ENCODE results near the gene DCST2. TPM values are rescaled to one million over a fixed set of nuclear protein-coding genes. Genes with fewer than 3 reads are reported as not detected.

Gene DCST2
- total RNA-seq, 1 experiment from 2014 or later: 0.61 TPM

DNA sequence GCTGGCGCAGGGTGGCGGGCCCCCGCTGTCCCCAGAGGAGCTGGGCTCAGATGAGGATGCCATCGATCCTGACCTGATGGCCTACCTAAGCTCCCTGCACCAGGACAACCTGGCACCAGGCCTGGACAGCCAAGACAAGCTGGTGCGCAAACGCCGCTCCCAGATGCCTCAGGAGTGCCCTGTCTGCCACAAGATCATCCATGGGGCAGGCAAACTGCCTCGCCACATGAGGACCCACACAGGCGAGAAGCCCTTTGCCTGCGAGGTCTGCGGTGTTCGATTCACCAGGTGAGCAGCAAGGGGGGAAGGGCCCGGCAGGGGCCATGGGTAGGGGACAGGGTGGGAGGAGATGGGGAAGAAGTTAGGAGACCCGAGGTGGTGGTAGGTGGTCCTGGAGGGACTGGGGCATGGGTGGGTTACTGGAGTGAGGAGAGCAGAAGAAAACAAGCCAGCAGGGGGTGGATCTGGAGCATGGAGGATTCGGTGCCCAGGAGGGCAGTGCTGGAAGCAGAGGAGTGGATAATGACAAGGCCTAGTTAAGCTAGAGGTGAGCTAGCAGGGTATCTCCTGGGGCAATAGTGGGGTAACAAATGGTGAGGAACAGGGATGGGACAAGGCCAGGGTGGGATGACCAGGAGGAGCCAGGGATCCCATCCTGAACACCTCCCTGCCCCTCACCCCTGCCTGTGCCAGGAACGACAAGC is 17.9 kb downstream of the DCST2 start:
- Histone ChIP-seq H3K4me1 (peaks cover 17% of the 10 kb centered on the region), H3K9me3 (no peaks in the 10 kb centered on the region), H3K27me3 (replicated peaks; ENCODE audit: control insufficient read depth, insufficient read depth, low read length) (no peaks in the 10 kb centered on the region), H3K4me3 (ENCODE audit: low read depth, low read length) (no peak overlapping the region), H3K36me3 (ENCODE audit: control insufficient read depth, insufficient read depth, low read length) (peaks cover 1% of the 10 kb centered on the region)
- peaks cover 59% of the 10 kb centered on the region for H3K36me3 Mint-ChIP-seq (ENCODE audit: insufficient read depth, unreplicated experiment)
- peak overlapping the region; percentile 62 for H3K27ac Mint-ChIP-seq (ENCODE audit: unreplicated experiment)
- ChIA-PET POLR2A (no interaction called here), CTCF (interaction anchor here (0.5 to 2.4 kb wide), 4 partner anchors 14 to 273 kb away, joined by 3 to 43 read pairs (median 10); partner anchors contain the start of gene ADAM15)
- no peak for DNase-seq
- BruUV-seq (replicated peaks): no TSS peak
- peaks cover 28% of the 10 kb centered on the region for H3K4me1 Mint-ChIP-seq (ENCODE audit: low read depth, unreplicated experiment)
- H3K27me3 Mint-ChIP-seq (ENCODE audit: insufficient read depth, unreplicated experiment): no peaks in the 10 kb centered on the region
- H3K9me3 Mint-ChIP-seq (ENCODE audit: unreplicated experiment): no peaks in the 10 kb centered on the region
- intact Hi-C loops (cut with micrococcal nuclease; ENCODE audit: unreplicated experiment): loop anchor here (2.0 kb wide), 1 partner anchor 35 kb away; the partner anchor contains the start of gene ADAM15
- TF ChIP-seq, protein P1, sequence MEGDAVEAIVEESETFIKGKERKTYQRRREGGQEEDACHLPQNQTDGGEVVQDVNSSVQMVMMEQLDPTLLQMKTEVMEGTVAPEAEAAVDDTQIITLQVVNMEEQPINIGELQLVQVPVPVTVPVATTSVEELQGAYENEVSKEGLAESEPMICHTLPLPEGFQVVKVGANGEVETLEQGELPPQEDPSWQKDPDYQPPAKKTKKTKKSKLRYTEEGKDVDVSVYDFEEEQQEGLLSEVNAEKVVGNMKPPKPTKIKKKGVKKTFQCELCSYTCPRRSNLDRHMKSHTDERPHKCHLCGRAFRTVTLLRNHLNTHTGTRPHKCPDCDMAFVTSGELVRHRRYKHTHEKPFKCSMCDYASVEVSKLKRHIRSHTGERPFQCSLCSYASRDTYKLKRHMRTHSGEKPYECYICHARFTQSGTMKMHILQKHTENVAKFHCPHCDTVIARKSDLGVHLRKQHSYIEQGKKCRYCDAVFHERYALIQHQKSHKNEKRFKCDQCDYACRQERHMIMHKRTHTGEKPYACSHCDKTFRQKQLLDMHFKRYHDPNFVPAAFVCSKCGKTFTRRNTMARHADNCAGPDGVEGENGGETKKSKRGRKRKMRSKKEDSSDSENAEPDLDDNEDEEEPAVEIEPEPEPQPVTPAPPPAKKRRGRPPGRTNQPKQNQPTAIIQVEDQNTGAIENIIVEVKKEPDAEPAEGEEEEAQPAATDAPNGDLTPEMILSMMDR (IDR thresholded peaks at IDR 0.05; ENCODE audit: insufficient read depth in 1 of 2, low read depth in 1 of 2, low read length in 1 of 2, severe bottlenecking in 1 of 2, unreplicated experiment in 1 of 2): no peak
- H3K4me3 Mint-ChIP-seq (ENCODE audit: unreplicated experiment): peak overlapping the region; percentile 7

DNA sequence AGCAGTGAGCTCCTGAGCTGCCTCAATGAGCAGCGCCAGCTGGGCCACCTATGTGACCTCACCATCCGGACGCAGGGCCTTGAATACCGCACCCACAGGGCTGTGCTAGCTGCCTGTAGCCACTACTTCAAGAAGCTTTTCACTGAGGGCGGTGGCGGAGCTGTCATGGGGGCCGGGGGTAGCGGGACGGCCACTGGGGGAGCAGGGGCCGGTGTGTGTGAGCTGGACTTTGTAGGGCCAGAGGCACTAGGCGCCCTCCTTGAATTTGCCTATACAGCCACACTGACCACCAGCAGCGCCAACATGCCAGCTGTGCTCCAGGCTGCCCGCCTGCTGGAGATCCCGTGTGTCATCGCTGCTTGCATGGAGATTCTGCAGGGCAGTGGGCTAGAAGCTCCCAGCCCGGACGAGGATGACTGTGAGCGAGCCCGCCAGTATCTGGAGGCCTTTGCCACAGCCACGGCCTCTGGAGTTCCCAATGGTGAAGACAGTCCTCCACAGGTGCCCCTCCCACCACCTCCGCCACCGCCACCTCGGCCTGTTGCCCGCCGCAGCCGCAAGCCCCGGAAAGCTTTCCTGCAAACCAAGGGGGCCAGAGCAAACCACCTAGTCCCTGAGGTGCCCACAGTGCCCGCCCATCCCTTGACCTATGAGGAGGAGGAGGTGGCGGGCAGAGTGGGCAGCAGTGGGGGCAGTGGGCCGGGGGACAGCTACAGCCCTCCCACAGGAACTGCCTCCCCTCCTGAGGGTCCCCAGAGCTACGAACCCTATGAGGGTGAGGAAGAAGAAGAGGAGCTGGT is 18.7 kb downstream of the DCST2 start:
- no peak overlapping the region for H3K4me3 ChIP-seq (ENCODE audit: low read depth, low read length)
- no peaks in the 10 kb centered on the region for H3K27me3 ChIP-seq (replicated peaks; ENCODE audit: control insufficient read depth, insufficient read depth, low read length)
- Mint-ChIP-seq H3K27me3 (ENCODE audit: insufficient read depth, unreplicated experiment) (no peaks in the 10 kb centered on the region), H3K36me3 (ENCODE audit: insufficient read depth, unreplicated experiment) (peaks cover 57% of the 10 kb centered on the region), H3K27ac (ENCODE audit: unreplicated experiment) (no peak overlapping the region), H3K9me3 (ENCODE audit: unreplicated experiment) (no peaks in the 10 kb centered on the region), H3K4me1 (ENCODE audit: low read depth, unreplicated experiment) (peaks cover 27% of the 10 kb centered on the region), H3K4me3 (ENCODE audit: unreplicated experiment) (no peak overlapping the region)
- H3K36me3 ChIP-seq (ENCODE audit: control insufficient read depth, insufficient read depth, low read length): peaks cover 1% of the 10 kb centered on the region
- H3K9me3 ChIP-seq: no peaks in the 10 kb centered on the region
- ChIA-PET CTCF (interaction anchor here (0.9 kb wide), 1 partner anchor 13 kb away, joined by 3 read pairs; no protein-coding TSS in a partner anchor), POLR2A (no interaction called here)
- intact Hi-C loops (cut with micrococcal nuclease; ENCODE audit: unreplicated experiment): no loop called here
- DNase-seq: no peak
- H3K4me1 ChIP-seq: peaks cover 24% of the 10 kb centered on the region
- BruUV-seq (replicated peaks): no TSS peak
- TF ChIP-seq, protein P1 (IDR thresholded peaks at IDR 0.05; ENCODE audit: insufficient read depth in 1 of 2, low read depth in 1 of 2, low read length in 1 of 2, severe bottlenecking in 1 of 2, unreplicated experiment in 1 of 2): no peak

DNA sequence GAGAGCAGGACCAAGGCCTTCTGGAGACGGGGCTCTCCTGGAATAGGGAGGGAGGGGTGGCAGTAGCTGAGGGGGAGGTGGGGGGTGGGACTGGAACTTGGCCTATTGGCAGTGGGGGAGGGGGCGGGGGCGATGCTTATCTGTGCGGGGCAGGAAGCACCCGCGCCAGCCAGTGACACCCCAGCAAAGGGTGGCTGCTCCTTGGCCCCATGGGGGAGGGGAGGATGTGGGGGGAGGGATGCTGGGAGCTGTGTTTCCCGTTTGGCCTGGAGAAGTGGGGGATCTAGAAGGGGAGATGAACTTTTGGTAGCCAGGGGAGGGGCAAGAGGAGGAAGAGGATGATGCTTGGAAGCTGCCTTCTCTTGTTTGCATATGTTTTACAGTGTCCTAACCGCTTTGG is 19.9 kb downstream of the DCST2 start:
- no peak overlapping the region for H3K4me3 Mint-ChIP-seq (ENCODE audit: unreplicated experiment)
- POLR2A ChIA-PET: no interaction called here
- H3K4me1 ChIP-seq: peaks cover 34% of the 10 kb centered on the region

More for the DNA sequence above, 19.9 kb downstream of the DCST2 start:
- Mint-ChIP-seq H3K9me3 (ENCODE audit: unreplicated experiment) (no peaks in the 10 kb centered on the region), H3K27ac (ENCODE audit: unreplicated experiment) (no peak overlapping the region), H3K27me3 (ENCODE audit: insufficient read depth, unreplicated experiment) (no peaks in the 10 kb centered on the region), H3K4me1 (ENCODE audit: low read depth, unreplicated experiment) (peaks cover 23% of the 10 kb centered on the region), H3K36me3 (ENCODE audit: insufficient read depth, unreplicated experiment) (peaks cover 54% of the 10 kb centered on the region)
- H3K4me3 ChIP-seq (ENCODE audit: low read depth, low read length): no peak overlapping the region
- DNase-seq: no peak
- intact Hi-C loops (cut with micrococcal nuclease; ENCODE audit: unreplicated experiment): no loop called here
- TF ChIP-seq, protein P1 (IDR thresholded peaks at IDR 0.05; ENCODE audit: insufficient read depth in 1 of 2, low read depth in 1 of 2, low read length in 1 of 2, severe bottlenecking in 1 of 2, unreplicated experiment in 1 of 2): no peak
- CTCF ChIA-PET: no interaction called here
- H3K9me3 ChIP-seq: no peaks in the 10 kb centered on the region
- H3K27me3 ChIP-seq (replicated peaks; ENCODE audit: control insufficient read depth, insufficient read depth, low read length): no peaks in the 10 kb centered on the region
- BruUV-seq (replicated peaks): no TSS peak
- peaks cover 1% of the 10 kb centered on the region for H3K36me3 ChIP-seq (ENCODE audit: control insufficient read depth, insufficient read depth, low read length)
